ENCODE results near the gene POP5.

DNA sequence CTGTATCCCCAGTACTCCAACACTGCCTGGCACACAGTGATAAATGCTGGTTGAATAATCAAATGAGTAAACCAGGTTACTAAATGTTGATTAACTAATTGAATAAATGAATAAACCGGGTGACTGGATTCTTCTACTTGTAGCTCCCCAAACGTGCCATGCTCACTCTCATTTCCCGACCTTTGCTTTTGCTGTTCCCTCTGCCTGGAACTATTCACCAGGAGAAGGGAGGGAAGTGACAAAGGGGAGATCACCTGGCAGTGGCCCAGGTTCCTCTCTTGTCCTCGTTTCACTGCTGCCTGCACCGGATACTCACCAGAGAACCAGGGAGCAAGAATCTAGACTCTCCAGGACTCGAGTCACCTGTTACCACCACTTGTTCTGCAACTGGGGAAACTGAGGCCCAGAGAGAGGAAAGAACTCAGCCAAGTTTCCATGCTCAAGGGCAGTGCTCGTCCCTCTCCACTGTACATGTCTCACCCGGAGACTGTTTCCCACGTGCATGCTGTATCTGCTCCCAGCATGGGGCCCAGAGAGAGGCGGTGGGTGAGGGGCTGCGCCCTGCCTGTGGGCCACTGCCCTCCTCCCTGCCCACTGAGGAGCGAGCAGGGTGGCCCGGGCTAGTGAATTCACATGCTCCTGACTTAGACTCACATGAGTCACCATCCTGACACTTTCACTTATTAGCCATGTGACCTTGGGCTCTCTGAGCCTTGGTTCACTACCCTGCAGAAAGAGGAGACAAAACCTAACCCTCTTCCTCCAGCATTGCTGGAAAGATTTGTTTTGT, 17.7 kb upstream of the POP5 start:
- TF ChIP-seq, protein P1, sequence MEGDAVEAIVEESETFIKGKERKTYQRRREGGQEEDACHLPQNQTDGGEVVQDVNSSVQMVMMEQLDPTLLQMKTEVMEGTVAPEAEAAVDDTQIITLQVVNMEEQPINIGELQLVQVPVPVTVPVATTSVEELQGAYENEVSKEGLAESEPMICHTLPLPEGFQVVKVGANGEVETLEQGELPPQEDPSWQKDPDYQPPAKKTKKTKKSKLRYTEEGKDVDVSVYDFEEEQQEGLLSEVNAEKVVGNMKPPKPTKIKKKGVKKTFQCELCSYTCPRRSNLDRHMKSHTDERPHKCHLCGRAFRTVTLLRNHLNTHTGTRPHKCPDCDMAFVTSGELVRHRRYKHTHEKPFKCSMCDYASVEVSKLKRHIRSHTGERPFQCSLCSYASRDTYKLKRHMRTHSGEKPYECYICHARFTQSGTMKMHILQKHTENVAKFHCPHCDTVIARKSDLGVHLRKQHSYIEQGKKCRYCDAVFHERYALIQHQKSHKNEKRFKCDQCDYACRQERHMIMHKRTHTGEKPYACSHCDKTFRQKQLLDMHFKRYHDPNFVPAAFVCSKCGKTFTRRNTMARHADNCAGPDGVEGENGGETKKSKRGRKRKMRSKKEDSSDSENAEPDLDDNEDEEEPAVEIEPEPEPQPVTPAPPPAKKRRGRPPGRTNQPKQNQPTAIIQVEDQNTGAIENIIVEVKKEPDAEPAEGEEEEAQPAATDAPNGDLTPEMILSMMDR (IDR thresholded peaks at IDR 0.05; ENCODE audit: insufficient read depth, low read length) = no peak
- TF ChIP-seq POLR2AphosphoS5 (IDR thresholded peaks at IDR 0.05; ENCODE audit: low read depth) = no peak
- TF ChIP-seq, protein P2, sequence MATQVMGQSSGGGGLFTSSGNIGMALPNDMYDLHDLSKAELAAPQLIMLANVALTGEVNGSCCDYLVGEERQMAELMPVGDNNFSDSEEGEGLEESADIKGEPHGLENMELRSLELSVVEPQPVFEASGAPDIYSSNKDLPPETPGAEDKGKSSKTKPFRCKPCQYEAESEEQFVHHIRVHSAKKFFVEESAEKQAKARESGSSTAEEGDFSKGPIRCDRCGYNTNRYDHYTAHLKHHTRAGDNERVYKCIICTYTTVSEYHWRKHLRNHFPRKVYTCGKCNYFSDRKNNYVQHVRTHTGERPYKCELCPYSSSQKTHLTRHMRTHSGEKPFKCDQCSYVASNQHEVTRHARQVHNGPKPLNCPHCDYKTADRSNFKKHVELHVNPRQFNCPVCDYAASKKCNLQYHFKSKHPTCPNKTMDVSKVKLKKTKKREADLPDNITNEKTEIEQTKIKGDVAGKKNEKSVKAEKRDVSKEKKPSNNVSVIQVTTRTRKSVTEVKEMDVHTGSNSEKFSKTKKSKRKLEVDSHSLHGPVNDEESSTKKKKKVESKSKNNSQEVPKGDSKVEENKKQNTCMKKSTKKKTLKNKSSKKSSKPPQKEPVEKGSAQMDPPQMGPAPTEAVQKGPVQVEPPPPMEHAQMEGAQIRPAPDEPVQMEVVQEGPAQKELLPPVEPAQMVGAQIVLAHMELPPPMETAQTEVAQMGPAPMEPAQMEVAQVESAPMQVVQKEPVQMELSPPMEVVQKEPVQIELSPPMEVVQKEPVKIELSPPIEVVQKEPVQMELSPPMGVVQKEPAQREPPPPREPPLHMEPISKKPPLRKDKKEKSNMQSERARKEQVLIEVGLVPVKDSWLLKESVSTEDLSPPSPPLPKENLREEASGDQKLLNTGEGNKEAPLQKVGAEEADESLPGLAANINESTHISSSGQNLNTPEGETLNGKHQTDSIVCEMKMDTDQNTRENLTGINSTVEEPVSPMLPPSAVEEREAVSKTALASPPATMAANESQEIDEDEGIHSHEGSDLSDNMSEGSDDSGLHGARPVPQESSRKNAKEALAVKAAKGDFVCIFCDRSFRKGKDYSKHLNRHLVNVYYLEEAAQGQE (IDR thresholded peaks at IDR 0.05; ENCODE audit: insufficient replicate concordance, low read depth) = no peak
- no peak for TF ChIP-seq GABPA (IDR thresholded peaks at IDR 0.05; ENCODE audit: low read depth)
- TF ChIP-seq SPI1 (IDR thresholded peaks at IDR 0.05; ENCODE audit: borderline replicate concordance, low read depth) = no peak

Data from HL-60 (cell line).